Endothelial cell of umbilical vein (primary cell): ENCODE measurements around the gene VSIG4. TPM values are rescaled to one million over a fixed set of nuclear protein-coding genes. Genes with fewer than 3 reads are reported as not detected.

Experiments
- BruUV-seq: library from RNA; stranded (reverse); fragments of 400-500 nt; replicated peaks from 2 replicates; lab custom pipeline; 2021; lab: Mats Ljungman, UMichigan
- CTCF ChIA-PET: fragments of 300-600, 350-600 bp; sonication (Branson Sonifier 250); formaldehyde crosslinking; loops from one replicate; lab custom pipeline; 2021; ENCODE audit warnings: antibody characterized with exemption, inconsistent platforms; lab: Charles Lee
- POLR2A ChIA-PET: fragments of 300-600, 350-600 bp; sonication (Branson Sonifier 250); formaldehyde crosslinking; loops from one replicate; lab custom pipeline; 2021; ENCODE audit warnings: antibody characterized with exemption, inconsistent platforms; lab: Charles Lee
- DNase-seq: peaks from one replicate; pipeline ENCODE4 v3.0.0-alpha.2; 2011; ENCODE audit warnings: low read depth, low spot score
- FAIRE-seq: peaks from 2 replicates; lab custom pipeline; 2011; peaks lifted over from hg19 to GRCh38; lab: Jason Lieb, UNC
- H2AFZ ChIP-seq: 2 replicates; pipeline ENCODE4 v1.6.0; 2012; ENCODE audit warnings: low read depth, low read length, control low read depth, inconsistent platforms
- H3K27ac ChIP-seq: 2 replicates; pipeline ENCODE4 v1.5.1; 2011; ENCODE audit warnings: low read depth, mild to moderate bottlenecking, control low read depth, low read length, moderate library complexity; ENCODE audit not compliant: insufficient read depth
- H3K27me3 ChIP-seq, 2 experiments: 2 replicates each; pipeline versions ENCODE4 v1.6.0 to v1.6.1; 2011; ENCODE audit warnings: low read length in 2 of 2, mixed read lengths in 1 of 2; ENCODE audit not compliant: control insufficient read depth in 2 of 2, insufficient read depth in 2 of 2
- H3K36me3 ChIP-seq, 2 experiments: 2 replicates in 1 of 2; 3 replicates in 1 of 2; pipeline ENCODE4 v1.5.1; 2011; ENCODE audit warnings: low read length in 2 of 2, mild to moderate bottlenecking in 1 of 2, moderate library complexity in 1 of 2; ENCODE audit not compliant: control insufficient read depth in 2 of 2, insufficient read depth in 2 of 2; ENCODE audit errors: extremely low read depth in 1 of 2
- H3K4me1 ChIP-seq: 3 replicates; pipeline ENCODE4 v1.5.1; 2011; ENCODE audit warnings: mild to moderate bottlenecking, low read length; ENCODE audit not compliant: control insufficient read depth, insufficient read depth; ENCODE audit errors: extremely low read depth
- H3K4me2 ChIP-seq: 2 replicates; pipeline ENCODE4 v1.6.1; 2011; ENCODE audit warnings: low read length, control low read depth, mixed read lengths; ENCODE audit not compliant: insufficient read depth
- H3K4me3 ChIP-seq, 3 experiments: fragments of 200-600 bp in 1 of 3; sonication (generic), shearing (Covaris generic) in 1 of 3; replicated peaks in 1 of 3; 2 replicates each; pipeline ENCODE4 v1.5.1; 2011 to 2016; ENCODE audit warnings: control low read depth in 3 of 3, low read length in 3 of 3, mild to moderate bottlenecking in 2 of 3, inconsistent platforms in 1 of 3, low read depth in 1 of 3, moderate library complexity in 1 of 3; ENCODE audit not compliant: insufficient read depth in 1 of 3
- H3K79me2 ChIP-seq: 2 replicates; pipeline ENCODE4 v1.6.0; 2012; ENCODE audit warnings: low read length, inconsistent platforms; ENCODE audit not compliant: control insufficient read depth, insufficient read depth
- H3K9ac ChIP-seq: replicated peaks from 2 replicates; pipeline ENCODE3; 2011; ENCODE audit warnings: low read length, control low read depth; ENCODE audit not compliant: insufficient read depth; ENCODE audit errors: extremely low read depth
- H3K9me1 ChIP-seq: replicated peaks from 3 replicates; pipeline ENCODE4 v1.6.0; 2011; ENCODE audit warnings: mild to moderate bottlenecking, low read length; ENCODE audit not compliant: control insufficient read depth, insufficient read depth; ENCODE audit errors: extremely low read depth
- H3K9me3 ChIP-seq: replicated peaks from 2 replicates; pipeline ENCODE4 v1.5.1; 2012; ENCODE audit warnings: low read length, inconsistent platforms; ENCODE audit not compliant: control insufficient read depth, insufficient read depth
- H4K20me1 ChIP-seq: replicated peaks from 2 replicates; pipeline ENCODE3; 2011; ENCODE audit warnings: mild to moderate bottlenecking, low read length; ENCODE audit not compliant: control insufficient read depth, insufficient read depth; ENCODE audit errors: extremely low read depth
- EZH2 ChIP-seq: IDR thresholded peaks from 2 replicates; pipeline ENCODE4 v1.6.1; 2012; ENCODE audit warnings: borderline replicate concordance, low read depth, mild to moderate bottlenecking, moderate library complexity, low read length, inconsistent platforms; ENCODE audit not compliant: severe bottlenecking
- FOS ChIP-seq: IDR thresholded peaks from 2 replicates; pipeline ENCODE4 v1.6.1; 2011; ENCODE audit warnings: mild to moderate bottlenecking, low read length, moderate library complexity, borderline replicate concordance; ENCODE audit not compliant: insufficient read depth
- GATA2 ChIP-seq: IDR thresholded peaks from 2 replicates; pipeline ENCODE4 v1.7.0; 2011; ENCODE audit warnings: low read depth, mild to moderate bottlenecking, moderate library complexity, mixed read lengths, low read length; ENCODE audit not compliant: insufficient read length, insufficient read depth
- JUN ChIP-seq: IDR thresholded peaks from 2 replicates; pipeline ENCODE4 v1.6.1; 2011; ENCODE audit warnings: borderline replicate concordance, low read depth; ENCODE audit not compliant: insufficient read length, insufficient read depth
- MYC ChIP-seq: IDR thresholded peaks from one replicate; pipeline ENCODE4 v1.6.1; 2011; ENCODE audit warnings: mild to moderate bottlenecking, low read depth, low read length
- POLR2A ChIP-seq: IDR thresholded peaks from 2 replicates; pipeline ENCODE4 v1.6.1; 2012; ENCODE audit warnings: low read depth, mild to moderate bottlenecking, control low read depth, low read length
- POLR2AphosphoS5 ChIP-seq: IDR thresholded peaks from 2 replicates; pipeline ENCODE4 v1.6.1; 2012; ENCODE audit warnings: low read depth, mild to moderate bottlenecking, control low read depth, low read length, moderate library complexity; ENCODE audit not compliant: insufficient read depth
- dilution Hi-C: fragments of 300-500 bp; cut with MboI; formaldehyde crosslinking; loops from one replicate; pipeline ENCODE4 v1.15.0; 2019; ENCODE audit warnings: low sequenced_read_pairs; ENCODE audit not compliant: extremely low pct_ligation_motif_present
- intact Hi-C: fragments of 100-400 bp; cut with micrococcal nuclease; formaldehyde crosslinking; loops from one replicate; pipeline ENCODE4 v1.10.0; 2022
- polyA plus RNA-seq, 4 experiments: library from polyadenylated mRNA; depleted of rRNA in 3 of 4; stranded (reverse) in 3 of 4; unstranded in 1 of 4; fragments of >200 nt; gene quantifications; 2 replicates each; pipeline versions ENCODE4 v1.2.1 to v1.2.3, GENCODE V29; 2011 to 2012; ENCODE audit warnings: missing spikeins in 1 of 4
- total RNA-seq: library from RNA; stranded (reverse); gene quantifications from 2 replicates; pipeline ENCODE4 v1.2.3, GENCODE V29; 2021
- TF ChIP-seq, protein P1 (sequence below): IDR thresholded peaks from 2 replicates; pipeline ENCODE4 v1.6.1; 2011; ENCODE audit not compliant: insufficient read depth, insufficient read length
- TF ChIP-seq, protein P2 (sequence below), 2 donors: IDR thresholded peaks; 1 replicate in 1 of 2; 2 replicates in 1 of 2; pipeline ENCODE4 v1.5.1; 2011; ENCODE audit warnings: low read length in 2 of 2, mild to moderate bottlenecking in 2 of 2, moderate library complexity in 2 of 2, control low read depth in 1 of 2, inconsistent platforms in 1 of 2, low read depth in 1 of 2; ENCODE audit not compliant: insufficient read depth in 1 of 2; ENCODE audit errors: extremely low read depth in 1 of 2

The VSIG4 gene
- total and polyA plus RNA-seq, 2 donors (not counting 3 experiments of a cell fraction or from before 2014, with no cell fraction given) = not detected

DNA sequence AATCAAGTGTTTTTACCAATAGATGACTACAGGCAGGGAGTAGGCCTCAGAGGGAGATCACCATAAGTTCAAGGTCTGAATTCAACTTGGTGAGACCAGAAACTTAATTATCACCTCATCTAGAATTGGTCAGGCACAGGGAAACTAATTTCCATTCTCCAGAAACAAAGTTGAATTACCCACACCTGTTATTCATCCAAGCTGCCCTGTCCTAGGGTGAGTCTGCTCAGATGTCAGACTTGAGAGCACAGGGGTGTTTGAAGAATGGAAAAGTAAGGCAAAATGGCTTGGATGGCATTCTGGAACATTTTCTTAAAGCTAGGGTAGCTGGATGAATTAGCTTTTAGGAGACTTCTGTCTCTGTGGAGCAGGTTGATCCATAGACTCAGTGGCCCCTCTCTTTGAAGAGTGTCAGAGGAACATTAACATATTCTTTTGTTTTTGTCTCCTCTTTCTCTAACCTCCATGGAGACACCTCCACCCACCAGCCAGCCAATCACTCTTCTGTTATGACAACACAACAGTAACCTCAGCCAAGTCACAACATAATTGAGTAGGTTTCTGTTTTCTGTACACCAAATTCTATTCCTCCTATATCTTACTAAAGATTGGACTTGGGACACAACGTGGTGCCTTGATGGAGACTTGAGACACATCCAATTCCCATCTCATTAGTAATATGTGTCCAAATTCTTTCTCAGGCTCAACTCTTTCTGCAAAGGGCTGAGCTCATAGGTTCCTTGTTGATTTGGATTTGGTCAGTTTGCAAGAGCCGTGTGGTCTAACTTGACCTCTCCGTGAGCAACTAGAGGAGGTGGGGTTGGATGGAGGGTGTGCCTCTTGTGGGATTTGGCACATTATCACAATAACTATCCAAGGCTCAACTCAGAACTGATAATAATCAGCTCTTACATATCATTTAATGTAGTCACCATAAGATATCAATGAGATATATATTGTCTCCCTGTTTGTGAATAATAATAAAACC lies 45.1 kb downstream of the VSIG4 start:
- no peaks in the 10 kb centered on the region for H3K4me1 ChIP-seq
- H3K27me3 ChIP-seq = no peaks in the 10 kb centered on the region
- H3K4me2 ChIP-seq = no peak overlapping the region
- H4K20me1 ChIP-seq = no peaks in the 10 kb centered on the region
- dilution Hi-C loops = no loop called here
- H2AFZ ChIP-seq = no peak overlapping the region
- CTCF ChIA-PET = no interaction called here
- no peaks in the 10 kb centered on the region for H3K36me3 ChIP-seq
- no TSS peak for BruUV-seq
- POLR2A ChIA-PET = no interaction called here
- H3K79me2 ChIP-seq = no peaks in the 10 kb centered on the region
- FAIRE-seq = no peak
- intact Hi-C loops = no loop called here
- DNase-seq = no peak
- H3K27ac ChIP-seq = no peak overlapping the region
- no peaks in the 10 kb centered on the region for H3K9me3 ChIP-seq
- no peaks in the 10 kb centered on the region for H3K9me1 ChIP-seq
- H3K4me3 ChIP-seq = no peak overlapping the region
- TF ChIP-seq EZH2 (no peak), MYC (no peak), FOS (no peak), POLR2AphosphoS5 (no peak), JUN (no peak), POLR2A (no peak), GATA2 (no peak)
- TF ChIP-seq, protein P1, sequence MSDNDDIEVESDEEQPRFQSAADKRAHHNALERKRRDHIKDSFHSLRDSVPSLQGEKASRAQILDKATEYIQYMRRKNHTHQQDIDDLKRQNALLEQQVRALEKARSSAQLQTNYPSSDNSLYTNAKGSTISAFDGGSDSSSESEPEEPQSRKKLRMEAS = no peak
- TF ChIP-seq, protein P2, sequence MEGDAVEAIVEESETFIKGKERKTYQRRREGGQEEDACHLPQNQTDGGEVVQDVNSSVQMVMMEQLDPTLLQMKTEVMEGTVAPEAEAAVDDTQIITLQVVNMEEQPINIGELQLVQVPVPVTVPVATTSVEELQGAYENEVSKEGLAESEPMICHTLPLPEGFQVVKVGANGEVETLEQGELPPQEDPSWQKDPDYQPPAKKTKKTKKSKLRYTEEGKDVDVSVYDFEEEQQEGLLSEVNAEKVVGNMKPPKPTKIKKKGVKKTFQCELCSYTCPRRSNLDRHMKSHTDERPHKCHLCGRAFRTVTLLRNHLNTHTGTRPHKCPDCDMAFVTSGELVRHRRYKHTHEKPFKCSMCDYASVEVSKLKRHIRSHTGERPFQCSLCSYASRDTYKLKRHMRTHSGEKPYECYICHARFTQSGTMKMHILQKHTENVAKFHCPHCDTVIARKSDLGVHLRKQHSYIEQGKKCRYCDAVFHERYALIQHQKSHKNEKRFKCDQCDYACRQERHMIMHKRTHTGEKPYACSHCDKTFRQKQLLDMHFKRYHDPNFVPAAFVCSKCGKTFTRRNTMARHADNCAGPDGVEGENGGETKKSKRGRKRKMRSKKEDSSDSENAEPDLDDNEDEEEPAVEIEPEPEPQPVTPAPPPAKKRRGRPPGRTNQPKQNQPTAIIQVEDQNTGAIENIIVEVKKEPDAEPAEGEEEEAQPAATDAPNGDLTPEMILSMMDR (IDR thresholded peaks at IDR 0.05; ENCODE audit: extremely low read depth in 1 of 2, insufficient read depth in 1 of 2, low read depth in 1 of 2, low read length in 2 of 2) = no peak
- no peak overlapping the region for H3K9ac ChIP-seq
